HG02981 (cell line): ENCODE results near the gene IL12RB1.
"Not testable (repeated sequence)": the region's sequence is repeated elsewhere in the genome, so short reads cannot be mapped to it uniquely, and the experiment has no call there.

Experiments used
- ATAC-seq: cut with Tn5 transposase; IDR thresholded peaks from one replicate; pipeline ENCODE4 v1.9.1; 2021; ENCODE audit warnings: mild to moderate bottlenecking, moderate library complexity; ENCODE audit not compliant: unreplicated experiment

Gene IL12RB1

GRCh38 chr19:18090545-18091216 lies 3.9 kb upstream of the IL12RB1 start:
- ATAC-seq = no peak

GRCh38 chr19:18089726-18090125 lies 3.0 kb upstream of the IL12RB1 start:
- no peak for ATAC-seq

GRCh38 chr19:18089096-18089541 lies 2.4 kb upstream of the IL12RB1 start:
- not testable (repeated sequence) for ATAC-seq

GRCh38 chr19:18085702-18086457 lies 854 bp downstream of the IL12RB1 start:
- no peak for ATAC-seq

- ATAC-seq = no peak
These were observed 2.6 kb downstream of the IL12RB1 start for GRCh38 chr19:18083929-18084684.

- no peak for ATAC-seq
These were observed 12.5 kb downstream of the IL12RB1 start for GRCh38 chr19:18074192-18074591.

- no peak for ATAC-seq
These were observed 13.5 kb downstream of the IL12RB1 start for GRCh38 chr19:18073197-18073596.

- no peak for ATAC-seq
These were observed 14.4 kb downstream of the IL12RB1 start for GRCh38 chr19:18072335-18072734.

- ATAC-seq = no peak
These were observed 16.6 kb downstream of the IL12RB1 start for GRCh38 chr19:18070181-18070580.

GRCh38 chr19:18069383-18069782 lies 17.4 kb downstream of the IL12RB1 start:
- no peak for ATAC-seq

GRCh38 chr19:18068395-18068794 lies 18.3 kb downstream of the IL12RB1 start:
- ATAC-seq = no peak

- ATAC-seq = no peak
These were observed 21.6 kb downstream of the IL12RB1 start for GRCh38 chr19:18065173-18065495.

- no peak for ATAC-seq
These were observed 23.3 kb downstream of the IL12RB1 start for GRCh38 chr19:18063463-18063862.

GRCh38 chr19:18062028-18062427 lies 24.7 kb downstream of the IL12RB1 start:
- no peak for ATAC-seq

GRCh38 chr19:18060472-18060871 lies 26.3 kb downstream of the IL12RB1 start:
- no peak for ATAC-seq

- ATAC-seq = no peak
These were observed 26.8 kb downstream of the IL12RB1 start for GRCh38 chr19:18059902-18060301.

GRCh38 chr19:18059297-18059696 lies 27.4 kb downstream of the IL12RB1 start:
- no peak for ATAC-seq

- ATAC-seq = no peak
These were observed 28.3 kb downstream of the IL12RB1 start for GRCh38 chr19:18058208-18059009.

- no peak for ATAC-seq
These were observed 29.2 kb downstream of the IL12RB1 start for GRCh38 chr19:18057557-18057956.

- no peak for ATAC-seq
These were observed 30.8 kb downstream of the IL12RB1 start for GRCh38 chr19:18055967-18056366.
